ENCODE measurements around the gene SLC17A6.

- TF ChIP-seq ISL1 (CRISPR knock-in tag; IDR thresholded peaks at IDR 0.05) (no peak), CREB5 (CRISPR knock-in tag; IDR thresholded peaks at IDR 0.05; ENCODE audit: low read depth) (no peak), ZNF70 (CRISPR knock-in tag; IDR thresholded peaks at IDR 0.05) (no peak), SNAI2 (CRISPR knock-in tag; IDR thresholded peaks at IDR 0.05) (no peak), TOX (CRISPR knock-in tag; IDR thresholded peaks at IDR 0.05; ENCODE audit: borderline replicate concordance) (no peak)
Observed at GRCh38 chr11:22407921-22408320, 69.7 kb downstream of the SLC17A6 start.
